ENCODE results near the gene GARIN5B. TPM values are rescaled to one million over a fixed set of nuclear protein-coding genes. Genes with fewer than 3 reads are reported as not detected.

The GARIN5B gene
- total and polyA plus RNA-seq, 9 donors, result not detected

- WGBS, 3 donors, result 70 to 78% (median 71%) methylated on average over 19 of the region's 19 CpGs
- Histone ChIP-seq H3K4me3 (no peak overlapping the region), H3K27me3 (peaks cover 2% of the 10 kb centered on the region), H3K9me3 (no peaks in the 10 kb centered on the region), H3K36me3 (no peaks in the 10 kb centered on the region), H3K4me1 (ENCODE audit: insufficient read depth) (no peaks in the 10 kb centered on the region), H3K27ac (no peak overlapping the region)
- no peak for DNase-seq
- TF ChIP-seq EP300 (IDR thresholded peaks at IDR 0.05), result no peak
- intact Hi-C loops (cut with DNase I), result no loop called here
Measured at GRCh38 chr19:55365964-55366363, 2.9 kb upstream of the GARIN5B start.

GRCh38 chr19:55365245-55365644 is 2.2 kb upstream of the GARIN5B start:
- intact Hi-C loops (cut with DNase I), result no loop called here
- H3K36me3 ChIP-seq, result no peaks in the 10 kb centered on the region
- no peak for TF ChIP-seq EP300 (IDR thresholded peaks at IDR 0.05)
- TF ChIP-seq POLR2A (IDR thresholded peaks at IDR 0.05), result no peak
- TF ChIP-seq, protein P1, sequence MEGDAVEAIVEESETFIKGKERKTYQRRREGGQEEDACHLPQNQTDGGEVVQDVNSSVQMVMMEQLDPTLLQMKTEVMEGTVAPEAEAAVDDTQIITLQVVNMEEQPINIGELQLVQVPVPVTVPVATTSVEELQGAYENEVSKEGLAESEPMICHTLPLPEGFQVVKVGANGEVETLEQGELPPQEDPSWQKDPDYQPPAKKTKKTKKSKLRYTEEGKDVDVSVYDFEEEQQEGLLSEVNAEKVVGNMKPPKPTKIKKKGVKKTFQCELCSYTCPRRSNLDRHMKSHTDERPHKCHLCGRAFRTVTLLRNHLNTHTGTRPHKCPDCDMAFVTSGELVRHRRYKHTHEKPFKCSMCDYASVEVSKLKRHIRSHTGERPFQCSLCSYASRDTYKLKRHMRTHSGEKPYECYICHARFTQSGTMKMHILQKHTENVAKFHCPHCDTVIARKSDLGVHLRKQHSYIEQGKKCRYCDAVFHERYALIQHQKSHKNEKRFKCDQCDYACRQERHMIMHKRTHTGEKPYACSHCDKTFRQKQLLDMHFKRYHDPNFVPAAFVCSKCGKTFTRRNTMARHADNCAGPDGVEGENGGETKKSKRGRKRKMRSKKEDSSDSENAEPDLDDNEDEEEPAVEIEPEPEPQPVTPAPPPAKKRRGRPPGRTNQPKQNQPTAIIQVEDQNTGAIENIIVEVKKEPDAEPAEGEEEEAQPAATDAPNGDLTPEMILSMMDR (IDR thresholded peaks at IDR 0.05), result no peak
- peaks cover 2% of the 10 kb centered on the region for H3K27me3 ChIP-seq
- H3K9me3 ChIP-seq, result no peaks in the 10 kb centered on the region
- H3K4me1 ChIP-seq (ENCODE audit: insufficient read depth), result no peaks in the 10 kb centered on the region
- H3K27ac ChIP-seq, result no peak overlapping the region
- no peak for DNase-seq
- no peak overlapping the region for H3K4me3 ChIP-seq
- 88 to 91% (median 89%) methylated on average over 8 of the region's 8 CpGs for WGBS, 3 donors

DNA sequence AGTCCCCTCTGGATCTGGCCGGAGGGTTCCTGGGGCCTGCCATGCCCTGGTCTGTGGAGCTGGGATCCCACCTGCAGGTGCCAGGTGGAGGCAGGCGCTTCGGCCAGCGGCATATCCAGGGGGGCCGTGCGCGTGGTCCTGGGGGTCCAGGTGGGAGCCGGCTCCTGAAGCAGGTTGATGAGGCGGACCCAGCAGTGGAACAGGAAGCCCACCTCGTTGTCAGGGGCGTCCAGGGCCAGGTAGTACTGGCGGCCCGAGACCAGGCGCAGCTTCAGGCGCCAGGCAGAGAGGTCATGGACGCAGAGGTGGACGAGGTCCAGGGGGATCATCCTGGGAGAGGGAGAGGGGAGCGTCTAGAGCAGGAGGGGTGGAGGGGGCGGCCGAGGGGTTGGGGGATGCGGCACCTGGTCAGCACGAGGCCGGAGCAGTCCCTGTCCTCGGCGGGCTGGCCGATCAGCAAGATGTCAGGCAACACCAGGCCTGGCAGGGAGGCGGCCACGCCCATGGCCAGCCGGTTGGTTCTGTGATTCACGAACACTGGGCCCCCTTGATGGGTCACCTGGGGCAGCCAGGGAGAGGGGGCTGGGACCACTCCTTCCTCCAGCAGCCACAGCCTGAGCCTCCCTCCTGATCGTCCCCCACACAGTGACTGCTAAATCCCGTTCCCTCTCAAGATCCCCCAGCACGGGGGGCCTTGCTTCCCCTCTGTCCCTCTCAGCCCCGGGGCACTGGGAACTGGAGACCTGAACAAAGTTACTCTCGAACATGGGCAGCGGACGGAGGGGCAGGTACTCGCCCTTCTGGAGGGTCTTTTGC is 678 bp downstream of the GARIN5B start:
- Histone ChIP-seq H3K27ac (no peak overlapping the region), H3K27me3 (no peaks in the 10 kb centered on the region), H3K36me3 (no peaks in the 10 kb centered on the region), H3K4me3 (no peak overlapping the region), H3K9me3 (no peaks in the 10 kb centered on the region), H3K4me1 (ENCODE audit: insufficient read depth) (no peaks in the 10 kb centered on the region)
- intact Hi-C loops (cut with DNase I), result no loop called here
- WGBS, 3 donors, result 80 to 85% (median 82%) methylated on average over 38 of the region's 38 CpGs
- no peak for DNase-seq
- no peak for TF ChIP-seq EP300 (IDR thresholded peaks at IDR 0.05)
- TF ChIP-seq, protein P1 (IDR thresholded peaks at IDR 0.05), result no peak
- no peak for TF ChIP-seq POLR2A (IDR thresholded peaks at IDR 0.05)

DNA sequence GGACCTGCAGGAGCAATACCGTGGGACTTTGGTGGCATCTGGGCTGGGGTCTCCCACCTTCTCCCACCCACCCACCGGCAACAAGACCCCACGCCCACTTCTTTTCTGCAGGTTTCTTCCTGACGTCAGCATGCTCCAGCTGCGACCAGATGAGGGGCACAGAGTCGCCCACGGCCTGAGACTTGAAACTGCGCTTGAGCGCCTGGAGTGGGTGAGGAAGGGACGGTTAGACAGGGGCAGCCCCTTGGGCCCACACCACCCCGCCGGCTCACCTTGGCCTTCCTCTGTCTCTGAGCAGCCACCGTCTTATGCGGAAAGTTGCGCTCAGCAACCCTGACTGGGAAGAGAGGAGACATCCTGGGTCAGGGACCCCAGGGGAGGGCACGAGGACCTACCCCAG is 2.2 kb downstream of the GARIN5B start:
- intact Hi-C loops (cut with DNase I), result no loop called here
- no peaks in the 10 kb centered on the region for H3K9me3 ChIP-seq
- H3K27ac ChIP-seq, result no peak overlapping the region
- H3K36me3 ChIP-seq, result no peaks in the 10 kb centered on the region
- 89 to 92% (median 92%) methylated on average over 16 of the region's 16 CpGs for WGBS, 3 donors
- no peak for DNase-seq
- no peaks in the 10 kb centered on the region for H3K4me1 ChIP-seq (ENCODE audit: insufficient read depth)
- no peak for TF ChIP-seq EP300 (IDR thresholded peaks at IDR 0.05)
- no peak for TF ChIP-seq POLR2A (IDR thresholded peaks at IDR 0.05)
- TF ChIP-seq, protein P1 (IDR thresholded peaks at IDR 0.05), result no peak
- H3K27me3 ChIP-seq, result no peaks in the 10 kb centered on the region
- H3K4me3 ChIP-seq, result no peak overlapping the region

Data from ovary (tissue), 9 donors.